HEK293 (cell line): ENCODE data around the gene TBL1X.

ENCODE experiments used
- CTCF ChIA-PET: fragments of 350-600 bp; formaldehyde crosslinking; extraction: SDS; loops from one replicate; lab custom pipeline; 2021; ENCODE audit warnings: antibody characterized with exemption; lab: Yijun Ruan, JAX
- POLR2A ChIA-PET: fragments of 300-600 bp; formaldehyde crosslinking; extraction: SDS; loops from one replicate; lab custom pipeline; 2020; ENCODE audit warnings: antibody characterized with exemption, inconsistent platforms; lab: Yijun Ruan, JAX
- H3K27ac ChIP-seq: fragments of 200-500 bp; sonication (Bioruptor generic); 2 replicates; pipeline ENCODE4 v1.5.1; 2014; ENCODE audit warnings: low read depth, low read length, control low read depth, inconsistent platforms; ENCODE audit errors: extremely low read depth
- H3K36me3 ChIP-seq, 2 experiments: fragments of 200-500 bp in 1 of 2; sonication (Bioruptor generic) in 1 of 2; 1 replicate in 1 of 2; 2 replicates in 1 of 2; pipeline ENCODE4 v1.5.1; 2014 to 2017; ENCODE audit warnings: inconsistent platforms in 2 of 2, low read length in 2 of 2; ENCODE audit not compliant: control insufficient read depth in 2 of 2, insufficient read depth in 1 of 2
- H3K4me1 ChIP-seq: fragments of 200-500 bp; sonication (Bioruptor generic); 2 replicates; pipeline ENCODE4 v1.5.1; 2014; ENCODE audit warnings: mild to moderate bottlenecking, low read length, inconsistent platforms; ENCODE audit not compliant: control insufficient read depth, insufficient read depth
- H3K4me3 ChIP-seq: 2 replicates; pipeline ENCODE4 v1.5.1; 2011; ENCODE audit warnings: low read depth, mild to moderate bottlenecking, control low read depth, low read length, moderate library complexity
- H3K9me3 ChIP-seq: fragments of 200-500 bp; sonication (Bioruptor generic); 2 replicates; pipeline ENCODE4 v1.5.1; 2014; ENCODE audit warnings: low read depth, low read length, inconsistent platforms; ENCODE audit not compliant: control insufficient read depth, insufficient read depth
- HOXA7 ChIP-seq: sonication (generic); formaldehyde crosslinking; IDR thresholded peaks from 2 replicates; pipeline ENCODE4 v1.8.1; 2022; ENCODE audit warnings: missing genetic modification reagents, borderline replicate concordance
- HOXD13 ChIP-seq: sonication (generic); formaldehyde crosslinking; IDR thresholded peaks from 2 replicates; pipeline ENCODE4 v1.8.0; 2022; ENCODE audit warnings: missing genetic modification reagents, borderline replicate concordance
- KLF17 ChIP-seq: fragments of 450-650 bp; formaldehyde crosslinking; IDR thresholded peaks from 2 replicates; pipeline ENCODE4 v1.5.1; 2016; ENCODE audit warnings: missing biosample characterization, missing genetic modification characterization
- KLF7 ChIP-seq: fragments of 450-650 bp; formaldehyde crosslinking; IDR thresholded peaks from 2 replicates; pipeline ENCODE4 v1.5.1; 2016; ENCODE audit warnings: missing biosample characterization, missing genetic modification characterization, borderline replicate concordance
- MEIS1 ChIP-seq: sonication (generic); formaldehyde crosslinking; IDR thresholded peaks from 2 replicates; pipeline ENCODE4 v1.8.1; 2022; ENCODE audit warnings: missing genetic modification reagents, mild to moderate bottlenecking, borderline replicate concordance
- ZBTB17 ChIP-seq: fragments of 450-650 bp; formaldehyde crosslinking; IDR thresholded peaks from 2 replicates; pipeline ENCODE4 v1.5.1; 2016; ENCODE audit warnings: missing biosample characterization, missing genetic modification characterization
- ZBTB20 ChIP-seq: fragments of 450-650 bp; formaldehyde crosslinking; IDR thresholded peaks from 2 replicates; pipeline ENCODE4 v1.5.1; 2016; ENCODE audit warnings: missing biosample characterization, missing genetic modification characterization
- ZBTB6 ChIP-seq: fragments of 450-650 bp; formaldehyde crosslinking; IDR thresholded peaks from 2 replicates; pipeline ENCODE4 v1.5.1; 2017; ENCODE audit warnings: missing biosample characterization, missing genetic modification characterization
- ZNF146 ChIP-seq: fragments of 450-650 bp; formaldehyde crosslinking; IDR thresholded peaks from 2 replicates; pipeline ENCODE4 v1.5.1; 2016; ENCODE audit warnings: missing biosample characterization, missing genetic modification characterization
- ZNF175 ChIP-seq: fragments of 450-650 bp; formaldehyde crosslinking; IDR thresholded peaks from 2 replicates; pipeline ENCODE4 v1.5.1; 2016; ENCODE audit warnings: missing biosample characterization, missing genetic modification characterization
- ZNF211 ChIP-seq: fragments of 450-650 bp; formaldehyde crosslinking; IDR thresholded peaks from 2 replicates; pipeline ENCODE4 v1.5.1; 2016; ENCODE audit warnings: low read depth, missing biosample characterization, missing genetic modification characterization
- ZNF514 ChIP-seq: fragments of 450-650 bp; formaldehyde crosslinking; IDR thresholded peaks from 2 replicates; pipeline ENCODE4 v1.5.1; 2016; ENCODE audit warnings: missing biosample characterization, missing genetic modification characterization
- ZNF580 ChIP-seq: fragments of 450-650 bp; formaldehyde crosslinking; IDR thresholded peaks from 2 replicates; pipeline ENCODE4 v1.5.1; 2016; ENCODE audit warnings: missing biosample characterization, missing genetic modification characterization
- ZNF707 ChIP-seq: fragments of 450-650 bp; formaldehyde crosslinking; IDR thresholded peaks from 2 replicates; pipeline ENCODE4 v1.5.1; 2016; ENCODE audit warnings: missing biosample characterization, missing genetic modification characterization
- ZNF76 ChIP-seq: fragments of 450-650 bp; formaldehyde crosslinking; IDR thresholded peaks from 2 replicates; pipeline ENCODE4; 2016; ENCODE audit warnings: low read depth, missing biosample characterization, missing genetic modification characterization, borderline replicate concordance
- ZXDB ChIP-seq: fragments of 450-650 bp; formaldehyde crosslinking; IDR thresholded peaks from 2 replicates; pipeline ENCODE4 v1.5.1; 2016; ENCODE audit warnings: missing biosample characterization, missing genetic modification characterization

The TBL1X gene

GRCh38 chrX:9416562-9417348, 48.1 kb upstream of the TBL1X start:
- ChIA-PET POLR2A (no interaction called here), CTCF (no interaction called here)
- no peak for TF ChIP-seq ZNF707 (tag by site-specific recombination)
- no peak for TF ChIP-seq MEIS1 (CRISPR knock-in tag)
- no peak for TF ChIP-seq HOXD13 (CRISPR knock-in tag)
- TF ChIP-seq ZNF580 (tag by site-specific recombination), result no peak
- no peaks in the 10 kb centered on the region for H3K36me3 ChIP-seq
- H3K4me3 ChIP-seq, result no peak overlapping the region
- no peaks in the 10 kb centered on the region for H3K9me3 ChIP-seq
- H3K4me1 ChIP-seq, result no peaks in the 10 kb centered on the region
- H3K27ac ChIP-seq, result no peak overlapping the region

- Histone ChIP-seq H3K9me3 (no peaks in the 10 kb centered on the region), H3K27ac (no peak overlapping the region), H3K36me3 (no peaks in the 10 kb centered on the region), H3K4me3 (no peak overlapping the region), H3K4me1 (no peaks in the 10 kb centered on the region)
- TF ChIP-seq HOXA7 (CRISPR knock-in tag) (no peak), ZNF707 (tag by site-specific recombination) (no peak)
- CTCF ChIA-PET, result no interaction called here
- POLR2A ChIA-PET, result no interaction called here
Observed at GRCh38 chrX:9418262-9418661, 46.6 kb upstream of the TBL1X start.

GRCh38 chrX:9420275-9421265, 44.3 kb upstream of the TBL1X start:
- Histone ChIP-seq H3K36me3 (no peaks in the 10 kb centered on the region), H3K27ac (no peak overlapping the region)
- TF ChIP-seq ZBTB17 (tag by site-specific recombination) (no peak), ZNF146 (tag by site-specific recombination) (no peak), ZXDB (no peak), ZBTB6 (no peak), ZNF514 (tag by site-specific recombination) (no peak), KLF17 (no peak), KLF7 (tag by site-specific recombination) (no peak), ZNF175 (tag by site-specific recombination) (no peak), ZNF211 (no peak), ZNF76 (no peak), ZBTB20 (tag by site-specific recombination) (no peak)
- TF ChIP-seq, all 188 proteins: peak for 0
- no peak overlapping the region for H3K4me3 ChIP-seq
- POLR2A ChIA-PET, result no interaction called here
- no peaks in the 10 kb centered on the region for H3K4me1 ChIP-seq
- H3K9me3 ChIP-seq, result no peaks in the 10 kb centered on the region
- CTCF ChIA-PET, result no interaction called here
